Esophagus squamous epithelium (tissue), 5 donors: ENCODE data around the gene SLC1A3. TPM values are rescaled to one million over a fixed set of nuclear protein-coding genes. Genes with fewer than 3 reads are reported as not detected.

Source experiments
- DNase-seq: peaks from one replicate; lab custom pipeline; 2025; lab: John Stamatoyannopoulos, UW
- H3K27ac ChIP-seq, 4 donors: fragments of 200-600 bp; sonication (generic); one replicate each; pipeline ENCODE4 v1.5.1; 2016 to 2019; ENCODE audit warnings: mild to moderate bottlenecking in 1 of 4
- H3K27me3 ChIP-seq, 4 donors: fragments of 200-600 bp; sonication (generic); 1 replicate in 3 of 4; 2 replicates in 1 of 4; pipeline versions ENCODE4 v1.5.1 to v1.6.0; 2017 to 2021; ENCODE audit warnings: antibody characterized with exemption in 1 of 4
- H3K36me3 ChIP-seq, 3 donors: fragments of 200-600 bp; sonication (generic); one replicate each; pipeline ENCODE4 v1.5.1; 2016 to 2019
- H3K4me1 ChIP-seq, 3 donors: fragments of 200-600 bp; sonication (generic); one replicate each; pipeline ENCODE4 v1.5.1; 2017 to 2019
- H3K4me3 ChIP-seq, 4 donors: fragments of 200-600 bp; sonication (generic); 1 replicate in 3 of 4; 2 replicates in 1 of 4; pipeline ENCODE4 v1.5.1; 2016 to 2019; ENCODE audit warnings: mild to moderate bottlenecking in 2 of 4, moderate library complexity in 1 of 4
- H3K9me3 ChIP-seq, 3 donors: fragments of 200-600 bp; sonication (generic); one replicate each; pipeline ENCODE4 v1.5.1; 2016 to 2019
- POLR2A ChIP-seq, 4 donors: fragments of 450-650 bp; IDR thresholded peaks; one replicate each; pipeline ENCODE4 v1.6.1; 2017; ENCODE audit warnings: antibody characterized with exemption in 4 of 4, mild to moderate bottlenecking in 4 of 4, moderate library complexity in 3 of 4
- WGBS, 2 donors: methylation state at CpG; one replicate each; pipeline ENCODE4 v1.1.5; 2018; 5-methylcytosine and 5-hydroxymethylcytosine counted together
- intact Hi-C: fragments of 100-400 bp; cut with DNase I; formaldehyde crosslinking; loops from one replicate; pipeline ENCODE4 v1.15.0; 2022
- total RNA-seq, 4 donors: library from RNA; depleted of rRNA; stranded (reverse); fragments of >200 nt; gene quantifications; one replicate each; pipeline ENCODE4 v1.1.0, GENCODE V29; 2016
- TF ChIP-seq, protein P1 (sequence below), 6 experiments: fragments of 450-650 bp in 4 of 6; fragments of 200-600 bp in 2 of 6; sonication (generic) in 2 of 6; IDR thresholded peaks; one replicate each; pipeline ENCODE4 v1.5.1; 2016 to 2019; ENCODE audit warnings: antibody characterized with exemption in 6 of 6, mild to moderate bottlenecking in 4 of 6, moderate library complexity in 4 of 6
- donor health status: DM: yes; HTN: yes; CAD: no.

The SLC1A3 gene
- total RNA-seq, 4 donors from 2014 or later, result 16.2 to 54.8 (median 31.4) TPM

GRCh38 chr5:36590513-36591286 is 15.7 kb upstream of the SLC1A3 start:
- intact Hi-C loops, result no loop called here
- DNase-seq, result no peak
- Histone ChIP-seq H3K9me3 (no peaks in the 10 kb centered on the region), H3K36me3 (no peaks in the 10 kb centered on the region), H3K27ac (no peak overlapping the region), H3K4me3 (no peak overlapping the region), H3K4me1 (no peaks in the 10 kb centered on the region), H3K27me3 (no peaks in the 10 kb centered on the region)
- TF ChIP-seq, protein P1, sequence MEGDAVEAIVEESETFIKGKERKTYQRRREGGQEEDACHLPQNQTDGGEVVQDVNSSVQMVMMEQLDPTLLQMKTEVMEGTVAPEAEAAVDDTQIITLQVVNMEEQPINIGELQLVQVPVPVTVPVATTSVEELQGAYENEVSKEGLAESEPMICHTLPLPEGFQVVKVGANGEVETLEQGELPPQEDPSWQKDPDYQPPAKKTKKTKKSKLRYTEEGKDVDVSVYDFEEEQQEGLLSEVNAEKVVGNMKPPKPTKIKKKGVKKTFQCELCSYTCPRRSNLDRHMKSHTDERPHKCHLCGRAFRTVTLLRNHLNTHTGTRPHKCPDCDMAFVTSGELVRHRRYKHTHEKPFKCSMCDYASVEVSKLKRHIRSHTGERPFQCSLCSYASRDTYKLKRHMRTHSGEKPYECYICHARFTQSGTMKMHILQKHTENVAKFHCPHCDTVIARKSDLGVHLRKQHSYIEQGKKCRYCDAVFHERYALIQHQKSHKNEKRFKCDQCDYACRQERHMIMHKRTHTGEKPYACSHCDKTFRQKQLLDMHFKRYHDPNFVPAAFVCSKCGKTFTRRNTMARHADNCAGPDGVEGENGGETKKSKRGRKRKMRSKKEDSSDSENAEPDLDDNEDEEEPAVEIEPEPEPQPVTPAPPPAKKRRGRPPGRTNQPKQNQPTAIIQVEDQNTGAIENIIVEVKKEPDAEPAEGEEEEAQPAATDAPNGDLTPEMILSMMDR (IDR thresholded peaks at IDR 0.05), result no peak
- no peak for TF ChIP-seq POLR2A (IDR thresholded peaks at IDR 0.05)
- 75 to 88% methylated on average over 7 of the region's 7 CpGs for WGBS, 2 donors

DNA sequence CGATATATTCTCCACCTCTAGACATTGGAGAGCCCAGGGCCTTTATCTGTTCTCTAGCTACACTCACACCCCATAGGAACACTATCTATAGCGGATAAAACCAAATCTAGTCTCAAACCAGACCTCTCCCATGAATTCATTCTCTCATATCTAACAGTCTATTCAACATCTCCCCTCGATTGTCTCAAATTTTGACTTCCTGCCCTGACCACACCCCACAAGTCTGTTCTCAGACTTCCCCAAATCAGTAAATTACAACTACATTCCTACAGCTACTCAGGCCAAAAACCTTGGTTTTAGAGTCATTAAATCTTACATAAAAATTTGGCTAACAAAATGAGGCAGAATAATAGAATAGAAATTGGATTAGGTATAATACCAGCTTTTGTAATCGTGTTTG is 12.5 kb upstream of the SLC1A3 start:
- WGBS, 2 donors, result 58 to 66% methylated on average over 4 of the region's 4 CpGs
- no peaks in the 10 kb centered on the region for H3K4me1 ChIP-seq
- no peak overlapping the region for H3K4me3 ChIP-seq
- H3K9me3 ChIP-seq, result no peaks in the 10 kb centered on the region
- H3K27ac ChIP-seq, result no peak overlapping the region
- intact Hi-C loops, result no loop called here
- H3K27me3 ChIP-seq, result no peaks in the 10 kb centered on the region
- H3K36me3 ChIP-seq, result no peaks in the 10 kb centered on the region
- TF ChIP-seq, protein P1 (IDR thresholded peaks at IDR 0.05), result no peak
- no peak for TF ChIP-seq POLR2A (IDR thresholded peaks at IDR 0.05)
- DNase-seq, result no peak

DNA sequence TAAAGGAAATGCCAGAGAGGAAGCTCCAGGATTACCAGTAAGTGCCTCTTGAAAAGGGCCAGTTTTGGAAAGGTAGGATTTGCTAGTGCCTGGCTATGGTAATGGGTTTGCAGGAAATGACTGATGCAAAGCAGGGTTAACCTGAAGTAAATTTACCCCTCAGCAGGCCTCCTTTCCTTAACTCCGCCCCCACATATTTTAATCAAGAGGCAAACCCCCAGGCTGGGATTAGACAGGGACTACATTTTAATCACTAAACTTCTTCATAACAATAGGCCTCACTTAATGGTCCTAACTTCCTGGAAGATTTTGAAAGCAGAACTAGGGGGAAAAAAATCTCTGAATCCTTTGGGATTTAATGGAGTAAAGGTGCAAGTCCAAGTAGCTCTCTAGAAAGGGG is 10.2 kb upstream of the SLC1A3 start:
- 50% methylated on average over 1 of the region's 1 CpG; no CpG with 5 or more reads in 1 of the 2 donors for WGBS, 2 donors
- intact Hi-C loops, result no loop called here
- no peak for DNase-seq
- TF ChIP-seq, protein P1 (IDR thresholded peaks at IDR 0.05), result no peak
- TF ChIP-seq POLR2A (IDR thresholded peaks at IDR 0.05), result no peak
- Histone ChIP-seq H3K27me3 (no peaks in the 10 kb centered on the region), H3K9me3 (no peaks in the 10 kb centered on the region), H3K36me3 (no peaks in the 10 kb centered on the region), H3K4me1 (peaks cover 0 to 6% (median 0%) of the 10 kb centered on the region in 3 donors), H3K4me3 (no peak overlapping the region), H3K27ac (no peak overlapping the region)

DNA sequence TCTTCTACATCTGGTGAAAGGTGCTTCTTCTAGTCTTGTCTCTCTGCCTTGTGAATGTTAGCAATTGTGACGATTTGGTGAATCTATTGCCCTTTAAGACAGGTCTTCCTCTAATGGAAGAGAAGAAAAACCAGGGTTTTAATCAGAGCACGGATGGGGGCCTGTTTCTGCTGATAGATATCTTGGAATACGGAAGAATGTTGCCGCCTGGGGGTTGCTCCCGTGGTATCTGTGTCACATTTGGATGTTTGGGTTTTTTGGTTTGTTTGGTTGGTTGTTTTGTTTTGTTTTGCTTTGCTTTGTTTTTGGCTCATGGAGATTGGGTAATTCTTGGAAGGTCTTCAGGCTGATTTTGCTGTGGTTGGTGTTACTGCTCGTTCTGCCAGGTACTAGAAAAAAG is 9.7 kb upstream of the SLC1A3 start:
- TF ChIP-seq, protein P1 (IDR thresholded peaks at IDR 0.05), result no peak
- TF ChIP-seq POLR2A (IDR thresholded peaks at IDR 0.05), result no peak
- DNase-seq, result no peak
- Histone ChIP-seq H3K4me3 (no peak overlapping the region), H3K27ac (no peak overlapping the region), H3K27me3 (no peaks in the 10 kb centered on the region), H3K36me3 (no peaks in the 10 kb centered on the region), H3K4me1 (peaks cover 0 to 8% (median 0%) of the 10 kb centered on the region in 3 donors), H3K9me3 (no peaks in the 10 kb centered on the region)
- 78 to 85% methylated on average over 6 of the region's 6 CpGs for WGBS, 2 donors
- intact Hi-C loops, result no loop called here

- intact Hi-C loops, result no loop called here
- no peak for DNase-seq
- 55 to 70% methylated on average over 2 to 3 of the region's 3 CpGs for WGBS, 2 donors
These were observed 8.4 kb upstream of the SLC1A3 start for GRCh38 chr5:36598045-36598444.

More at GRCh38 chr5:36598045-36598444, 8.4 kb upstream of the SLC1A3 start:
- Histone ChIP-seq H3K4me3 (no peak overlapping the region), H3K9me3 (no peaks in the 10 kb centered on the region), H3K36me3 (no peaks in the 10 kb centered on the region), H3K27me3 (peaks cover 0 to 4% (median 0%) of the 10 kb centered on the region in 4 donors), H3K27ac (no peak overlapping the region), H3K4me1 (peaks cover 0 to 8% (median 0%) of the 10 kb centered on the region in 3 donors)
- TF ChIP-seq, protein P1 (IDR thresholded peaks at IDR 0.05), result no peak
- TF ChIP-seq POLR2A (IDR thresholded peaks at IDR 0.05), result no peak
